ENCODE results near the gene MMGT1.

The MMGT1 gene

DNA sequence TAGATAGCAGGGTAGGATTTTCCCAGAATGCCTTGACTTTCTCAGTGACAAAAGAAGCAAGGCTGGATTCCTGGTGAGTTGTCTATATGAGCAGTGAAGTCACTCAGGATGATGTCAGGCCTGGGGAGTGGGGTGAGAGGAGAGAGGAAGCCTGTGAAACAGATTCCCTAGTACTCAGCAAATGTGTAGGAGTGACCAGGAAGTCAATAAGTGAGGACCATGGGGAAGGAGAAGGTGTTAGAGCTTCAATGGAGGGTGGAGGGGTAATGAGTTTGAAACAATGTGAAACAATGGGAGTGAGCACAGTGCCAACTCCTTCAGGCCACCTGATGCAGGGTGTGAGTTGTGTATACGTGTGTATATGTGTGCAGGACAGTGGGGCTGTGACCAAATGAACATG is 9.1 kb upstream of the MMGT1 start:
- Histone ChIP-seq H3K4me3 (ENCODE audit: low read depth, low read length) (no peak overlapping the region), H3K9me3 (ENCODE audit: control insufficient read depth, insufficient read depth, low read length) (no peaks in the 10 kb centered on the region), H3K4me1 (ENCODE audit: control insufficient read depth, insufficient read depth, low read length) (peaks cover 17% of the 10 kb centered on the region; the same call in 1 of the 2 replicates), H3K27ac (ENCODE audit: low read depth, low read length) (no peak overlapping the region), H3K36me3 (ENCODE audit: control insufficient read depth, insufficient read depth, low read length) (no peaks in the 10 kb centered on the region), H3K27me3 (ENCODE audit: control insufficient read depth, insufficient read depth, low read length) (no peaks in the 10 kb centered on the region; the same call in 1 of the 2 replicates), H3K9ac (ENCODE audit: low read depth, low read length) (no peak overlapping the region)

GRCh38 chrX:135981668-135982067 is 7.9 kb upstream of the MMGT1 start:
- Histone ChIP-seq H3K36me3 (ENCODE audit: control insufficient read depth, insufficient read depth, low read length) (no peaks in the 10 kb centered on the region), H3K27ac (ENCODE audit: low read depth, low read length) (no peak overlapping the region), H3K27me3 (ENCODE audit: control insufficient read depth, insufficient read depth, low read length) (no peaks in the 10 kb centered on the region; the same call in 1 of the 2 replicates), H3K9me3 (ENCODE audit: control insufficient read depth, insufficient read depth, low read length) (no peaks in the 10 kb centered on the region), H3K4me3 (ENCODE audit: low read depth, low read length) (no peak overlapping the region), H3K4me1 (ENCODE audit: control insufficient read depth, insufficient read depth, low read length) (peaks cover 15% of the 10 kb centered on the region; the same call in 1 of the 2 replicates), H3K9ac (ENCODE audit: low read depth, low read length) (no peak overlapping the region)

- Histone ChIP-seq H3K9ac (ENCODE audit: low read depth, low read length) (no peak overlapping the region), H3K27ac (ENCODE audit: low read depth, low read length) (no peak overlapping the region), H3K4me3 (ENCODE audit: low read depth, low read length) (no peak overlapping the region), H3K36me3 (ENCODE audit: control insufficient read depth, insufficient read depth, low read length) (no peaks in the 10 kb centered on the region), H3K4me1 (ENCODE audit: control insufficient read depth, insufficient read depth, low read length) (peaks cover 11% of the 10 kb centered on the region; the same call in 1 of the 2 replicates), H3K9me3 (ENCODE audit: control insufficient read depth, insufficient read depth, low read length) (no peaks in the 10 kb centered on the region), H3K27me3 (ENCODE audit: control insufficient read depth, insufficient read depth, low read length) (no peaks in the 10 kb centered on the region; the same call in 1 of the 2 replicates)
These were observed 7.2 kb upstream of the MMGT1 start for GRCh38 chrX:135981010-135981409.

DNA sequence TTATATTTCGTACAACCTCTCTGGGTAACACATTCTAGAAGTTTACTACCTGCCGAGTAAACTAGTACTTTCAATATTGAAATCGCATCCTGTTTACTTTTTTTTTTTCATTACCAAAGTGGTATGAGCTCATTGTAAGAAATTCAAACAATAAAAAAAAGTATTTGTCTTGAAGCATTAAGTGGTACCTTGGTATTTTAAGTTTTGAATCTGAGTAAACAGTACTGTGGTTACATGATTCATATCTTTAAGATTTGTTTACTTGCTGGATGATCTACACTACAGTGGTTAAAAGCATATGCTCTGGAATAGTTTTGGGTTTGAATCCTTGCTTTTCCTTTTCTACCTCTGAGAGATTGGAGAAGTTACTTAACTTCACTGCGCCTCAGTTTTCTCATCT is 3.8 kb upstream of the MMGT1 start:
- Histone ChIP-seq H3K4me3 (ENCODE audit: low read depth, low read length) (no peak overlapping the region), H3K9me3 (ENCODE audit: control insufficient read depth, insufficient read depth, low read length) (no peaks in the 10 kb centered on the region), H3K9ac (ENCODE audit: low read depth, low read length) (no peak overlapping the region), H3K36me3 (ENCODE audit: control insufficient read depth, insufficient read depth, low read length) (no peaks in the 10 kb centered on the region), H3K4me1 (ENCODE audit: control insufficient read depth, insufficient read depth, low read length) (peaks cover 7% of the 10 kb centered on the region; the same call in 1 of the 2 replicates), H3K27me3 (ENCODE audit: control insufficient read depth, insufficient read depth, low read length) (no peaks in the 10 kb centered on the region), H3K27ac (ENCODE audit: low read depth, low read length) (no peak overlapping the region)

DNA sequence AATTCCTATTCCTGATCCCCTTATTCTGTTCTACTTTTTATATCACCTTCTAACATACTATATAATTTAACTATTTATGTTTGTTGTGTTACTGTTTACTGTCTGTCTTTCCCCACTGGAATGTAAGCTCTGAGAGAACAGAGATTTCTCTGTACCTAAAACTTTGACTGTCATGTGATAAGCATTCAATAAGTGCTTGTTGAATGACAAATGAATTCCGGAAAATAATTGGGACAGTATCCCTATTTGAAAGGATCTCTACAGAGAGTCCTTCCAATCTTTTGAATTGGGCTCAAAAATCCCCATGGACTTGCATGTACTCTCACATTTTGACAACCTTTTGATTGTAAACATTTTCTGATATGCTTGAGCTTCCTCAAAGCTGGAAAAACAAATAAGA is 1.6 kb upstream of the MMGT1 start:
- H3K9me3 ChIP-seq (ENCODE audit: control insufficient read depth, insufficient read depth, low read length), result no peaks in the 10 kb centered on the region
- no peak overlapping the region for H3K9ac ChIP-seq (ENCODE audit: low read depth, low read length)
- no peak overlapping the region for H3K27ac ChIP-seq (ENCODE audit: low read depth, low read length)
- H3K4me1 ChIP-seq (ENCODE audit: control insufficient read depth, insufficient read depth, low read length), result peaks cover 14% of the 10 kb centered on the region; the same call in 1 of the 2 replicates
- H3K36me3 ChIP-seq (ENCODE audit: control insufficient read depth, insufficient read depth, low read length), result no peaks in the 10 kb centered on the region
- no peaks in the 10 kb centered on the region for H3K27me3 ChIP-seq (ENCODE audit: control insufficient read depth, insufficient read depth, low read length)
- no peak overlapping the region for H3K4me3 ChIP-seq (ENCODE audit: low read depth, low read length)

DNA sequence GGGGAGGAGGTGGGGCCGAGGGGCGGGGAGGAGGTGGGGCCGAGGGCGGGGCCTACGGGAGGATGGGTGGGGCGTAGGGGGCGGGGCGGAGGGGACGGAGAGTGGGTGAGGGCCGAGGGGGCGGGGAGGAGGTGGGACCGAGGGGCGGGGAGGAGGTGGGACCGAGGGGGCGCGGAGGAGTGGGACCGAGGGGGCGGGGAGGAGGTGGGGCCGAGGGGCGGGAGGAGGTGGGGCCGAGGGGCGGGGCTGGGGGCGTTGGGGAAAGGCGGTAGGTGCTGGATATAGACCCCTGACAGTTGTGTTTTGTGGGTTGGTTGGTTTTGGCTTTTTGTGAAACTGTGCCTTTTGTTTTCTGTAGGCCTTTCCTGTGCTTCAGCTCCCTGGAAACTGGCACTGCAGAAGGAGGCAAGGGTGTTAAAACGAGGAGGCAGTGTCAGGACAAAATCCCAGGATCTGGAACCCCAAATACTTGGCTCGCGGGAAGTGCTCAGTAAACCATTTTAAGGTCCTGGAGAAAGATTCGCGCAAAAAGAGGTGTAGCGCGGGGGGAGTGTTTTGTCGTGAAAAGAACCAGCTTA is 580 bp upstream of the MMGT1 start:
- no peaks in the 10 kb centered on the region for H3K9me3 ChIP-seq (ENCODE audit: control insufficient read depth, insufficient read depth, low read length)
- H3K27me3 ChIP-seq (ENCODE audit: control insufficient read depth, insufficient read depth, low read length), result no peaks in the 10 kb centered on the region
- peaks cover 7% of the 10 kb centered on the region; the same call in 1 of the 2 replicates for H3K36me3 ChIP-seq (ENCODE audit: control insufficient read depth, insufficient read depth, low read length)
- H3K4me1 ChIP-seq (ENCODE audit: control insufficient read depth, insufficient read depth, low read length), result peaks cover 14% of the 10 kb centered on the region; the same call in 1 of the 2 replicates
- H3K27ac ChIP-seq (ENCODE audit: low read depth, low read length), result no peak overlapping the region
- no peak overlapping the region for H3K9ac ChIP-seq (ENCODE audit: low read depth, low read length)
- peak overlapping the region; percentile 66 for H3K4me3 ChIP-seq (ENCODE audit: low read depth, low read length)

DNA sequence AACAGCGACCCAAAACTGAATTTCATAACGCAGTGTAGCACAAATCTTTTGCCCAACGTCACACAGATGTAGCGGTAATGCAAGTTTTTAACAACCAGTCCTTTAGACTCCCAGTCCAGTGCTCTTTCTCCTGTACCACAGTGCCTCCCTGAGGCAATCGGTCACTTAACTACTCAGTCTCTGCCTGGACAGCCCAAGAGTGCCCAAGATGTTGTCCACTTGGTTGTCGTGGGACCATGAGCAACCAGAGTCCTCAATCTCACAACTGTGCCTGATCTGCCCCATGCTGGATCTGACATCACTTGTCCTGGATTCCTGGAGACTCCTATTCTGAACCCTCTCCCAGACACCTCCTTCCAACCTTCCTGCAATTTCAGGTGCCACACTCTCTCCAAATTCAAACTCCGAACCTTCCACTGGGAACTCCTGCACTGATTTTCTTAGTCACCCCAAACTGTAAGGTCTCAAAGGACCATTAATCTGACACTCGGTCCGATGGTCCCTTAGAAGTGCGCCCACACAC is 702 bp downstream of the MMGT1 start:
- Histone ChIP-seq H3K27ac (ENCODE audit: low read depth, low read length) (peak overlapping the region; percentile 93), H3K36me3 (ENCODE audit: control insufficient read depth, insufficient read depth, low read length) (peaks cover 14% of the 10 kb centered on the region), H3K27me3 (ENCODE audit: control insufficient read depth, insufficient read depth, low read length) (no peaks in the 10 kb centered on the region), H3K9ac (ENCODE audit: low read depth, low read length) (peak overlapping the region; percentile 94), H3K4me1 (ENCODE audit: control insufficient read depth, insufficient read depth, low read length) (peaks cover 14% of the 10 kb centered on the region; the same call in 1 of the 2 replicates), H3K9me3 (ENCODE audit: control insufficient read depth, insufficient read depth, low read length) (no peaks in the 10 kb centered on the region), H3K4me3 (ENCODE audit: low read depth, low read length) (peak overlapping the region; percentile 100)

DNA sequence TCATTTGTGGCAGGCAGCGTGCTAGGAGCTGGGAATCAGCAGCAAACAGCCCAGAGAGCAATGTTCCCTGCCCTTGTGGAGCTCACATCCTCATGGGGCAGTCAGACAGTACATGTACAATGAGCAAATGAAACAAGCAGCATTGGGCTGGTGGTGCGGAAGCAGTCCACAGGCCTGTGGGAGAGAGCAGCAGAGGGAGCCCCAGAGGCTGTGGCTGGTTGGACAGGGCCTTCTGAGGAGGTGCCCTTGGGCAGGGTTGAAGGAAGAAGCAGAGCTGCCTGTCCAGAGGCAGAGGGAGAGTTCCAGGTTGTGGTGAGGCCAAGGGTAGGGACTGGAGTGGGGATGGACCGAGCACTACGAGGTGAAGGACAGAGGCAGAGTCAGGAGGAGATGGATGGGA is 22.5 kb downstream of the MMGT1 start:
- Histone ChIP-seq H3K27me3 (ENCODE audit: control insufficient read depth, insufficient read depth, low read length) (no peaks in the 10 kb centered on the region), H3K9ac (ENCODE audit: low read depth, low read length) (no peak overlapping the region), H3K9me3 (ENCODE audit: control insufficient read depth, insufficient read depth, low read length) (no peaks in the 10 kb centered on the region; the same call in 1 of the 2 replicates), H3K4me3 (ENCODE audit: low read depth, low read length) (no peak overlapping the region), H3K4me1 (ENCODE audit: control insufficient read depth, insufficient read depth, low read length) (no peaks in the 10 kb centered on the region), H3K27ac (ENCODE audit: low read depth, low read length) (no peak overlapping the region), H3K36me3 (ENCODE audit: control insufficient read depth, insufficient read depth, low read length) (no peaks in the 10 kb centered on the region)

- no peak overlapping the region for H3K27ac ChIP-seq (ENCODE audit: low read depth, low read length)
- H3K4me1 ChIP-seq (ENCODE audit: control insufficient read depth, insufficient read depth, low read length), result no peaks in the 10 kb centered on the region
- H3K36me3 ChIP-seq (ENCODE audit: control insufficient read depth, insufficient read depth, low read length), result no peaks in the 10 kb centered on the region
- H3K4me3 ChIP-seq (ENCODE audit: low read depth, low read length), result no peak overlapping the region
- H3K9me3 ChIP-seq (ENCODE audit: control insufficient read depth, insufficient read depth, low read length), result peaks cover 12% of the 10 kb centered on the region
- H3K27me3 ChIP-seq (ENCODE audit: control insufficient read depth, insufficient read depth, low read length), result no peaks in the 10 kb centered on the region
- H3K9ac ChIP-seq (ENCODE audit: low read depth, low read length), result no peak overlapping the region
These were observed 29.3 kb downstream of the MMGT1 start for GRCh38 chrX:135944486-135944885.

DNA sequence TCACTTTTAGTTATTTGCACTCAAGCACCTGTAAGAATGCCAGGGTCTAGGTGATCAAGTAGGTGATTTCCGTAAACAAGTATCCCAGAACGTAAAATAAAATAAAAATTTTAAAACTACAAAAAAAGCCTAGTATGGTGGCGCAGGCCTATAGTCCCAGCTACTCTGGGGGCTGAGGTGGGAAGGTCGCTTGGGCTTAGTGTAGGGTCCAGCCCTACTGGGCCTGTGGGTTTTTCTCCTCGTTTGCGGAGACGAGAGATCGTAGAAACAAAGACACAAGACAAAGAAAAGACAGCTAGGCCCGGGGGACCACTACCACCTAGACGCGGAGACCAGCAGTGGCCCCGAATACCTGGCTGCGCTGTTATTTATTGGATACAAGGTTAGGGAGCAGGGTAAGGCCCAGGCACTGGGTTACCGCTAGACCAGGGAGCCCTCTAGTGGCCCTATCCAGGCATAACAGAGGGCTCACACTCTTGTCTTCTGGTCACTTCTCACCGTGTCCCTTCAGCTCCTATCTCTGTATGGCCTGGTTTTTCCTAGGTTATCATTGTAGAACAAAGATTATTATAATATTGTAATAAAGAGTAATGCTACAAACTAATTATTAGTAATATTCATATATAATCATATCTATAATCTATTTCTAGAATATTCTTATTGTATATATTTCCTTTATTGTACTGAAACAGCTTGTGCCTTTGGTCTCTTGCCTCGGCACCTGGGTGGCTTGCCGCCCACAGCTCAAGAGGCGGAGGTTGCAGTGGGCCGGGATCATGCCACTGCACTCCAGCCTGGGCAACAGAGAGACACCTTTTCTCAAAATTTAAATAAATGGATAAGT is 41.9 kb downstream of the MMGT1 start:
- Histone ChIP-seq H3K27me3 (ENCODE audit: control insufficient read depth, insufficient read depth, low read length) (no peaks in the 10 kb centered on the region), H3K9me3 (ENCODE audit: control insufficient read depth, insufficient read depth, low read length) (peaks cover 3% of the 10 kb centered on the region; the same call in 1 of the 2 replicates), H3K4me1 (ENCODE audit: control insufficient read depth, insufficient read depth, low read length) (no peaks in the 10 kb centered on the region), H3K4me3 (ENCODE audit: low read depth, low read length) (no peak overlapping the region), H3K36me3 (ENCODE audit: control insufficient read depth, insufficient read depth, low read length) (no peaks in the 10 kb centered on the region), H3K27ac (ENCODE audit: low read depth, low read length) (no peak overlapping the region), H3K9ac (ENCODE audit: low read depth, low read length) (no peak overlapping the region)

- H3K9me3 ChIP-seq (ENCODE audit: control insufficient read depth, insufficient read depth, low read length), result no peaks in the 10 kb centered on the region; the same call in 1 of the 2 replicates
- no peaks in the 10 kb centered on the region for H3K4me1 ChIP-seq (ENCODE audit: control insufficient read depth, insufficient read depth, low read length)
- H3K36me3 ChIP-seq (ENCODE audit: control insufficient read depth, insufficient read depth, low read length), result no peaks in the 10 kb centered on the region
- no peak overlapping the region for H3K4me3 ChIP-seq (ENCODE audit: low read depth, low read length)
- no peak overlapping the region for H3K27ac ChIP-seq (ENCODE audit: low read depth, low read length)
- no peaks in the 10 kb centered on the region for H3K27me3 ChIP-seq (ENCODE audit: control insufficient read depth, insufficient read depth, low read length)
- H3K9ac ChIP-seq (ENCODE audit: low read depth, low read length), result no peak overlapping the region
These were observed 45.9 kb downstream of the MMGT1 start for GRCh38 chrX:135927897-135928296.
